HG03103 (cell line): ENCODE results near the gene SMAD1.
A peak's percentile ranks its signal among the peaks of the same experiment; 100 is the strongest.

Experiments used
- ATAC-seq: cut with Tn5 transposase; IDR thresholded peaks from one replicate; pipeline ENCODE4 v1.9.1; 2021; ENCODE audit warnings: low read depth; ENCODE audit not compliant: unreplicated experiment

The SMAD1 gene

GRCh38 chr4:145488310-145488709, 6.7 kb downstream of the SMAD1 start:
- no peak for ATAC-seq

GRCh38 chr4:145489556-145489955, 7.9 kb downstream of the SMAD1 start:
- ATAC-seq, result no peak

- ATAC-seq, result no peak
These were observed 8.7 kb downstream of the SMAD1 start for GRCh38 chr4:145490361-145490760.

- ATAC-seq, result no peak
These were observed 9.1 kb downstream of the SMAD1 start for GRCh38 chr4:145490796-145491195.

- no peak for ATAC-seq
These were observed 10.7 kb downstream of the SMAD1 start for GRCh38 chr4:145492376-145492775.

- ATAC-seq, result no peak
These were observed 11.5 kb downstream of the SMAD1 start for GRCh38 chr4:145493166-145493565.

- ATAC-seq, result no peak
These were observed 13.1 kb downstream of the SMAD1 start for GRCh38 chr4:145494666-145495270.

- no peak for ATAC-seq
These were observed 14.6 kb downstream of the SMAD1 start for GRCh38 chr4:145496292-145496691.

GRCh38 chr4:145497199-145498149, 15.8 kb downstream of the SMAD1 start:
- no peak for ATAC-seq

- ATAC-seq, result peak; percentile 38
These were observed 16.8 kb downstream of the SMAD1 start for GRCh38 chr4:145498430-145498829.

- no peak for ATAC-seq
These were observed 19.5 kb downstream of the SMAD1 start for GRCh38 chr4:145501051-145501660.

- no peak for ATAC-seq
These were observed 21.2 kb downstream of the SMAD1 start for GRCh38 chr4:145502809-145503208.

GRCh38 chr4:145503486-145504072, 21.9 kb downstream of the SMAD1 start:
- no peak for ATAC-seq

GRCh38 chr4:145505995-145506394, 24.3 kb downstream of the SMAD1 start:
- no peak for ATAC-seq

GRCh38 chr4:145507636-145508035, 26.0 kb downstream of the SMAD1 start:
- no peak for ATAC-seq

GRCh38 chr4:145511913-145512522, 30.4 kb downstream of the SMAD1 start:
- ATAC-seq, result no peak

GRCh38 chr4:145513020-145513621, 31.5 kb downstream of the SMAD1 start:
- ATAC-seq, result no peak

GRCh38 chr4:145520172-145520571, 38.5 kb downstream of the SMAD1 start:
- ATAC-seq, result no peak

- ATAC-seq, result no peak
These were observed 39.6 kb downstream of the SMAD1 start for GRCh38 chr4:145521282-145521681.

GRCh38 chr4:145523117-145523516, 41.5 kb downstream of the SMAD1 start:
- ATAC-seq, result no peak
